HepG2 (cell line): ENCODE results near the gene GNMT. TPM values are rescaled to one million over a fixed set of nuclear protein-coding genes. Genes with fewer than 3 reads are reported as not detected.

ENCODE experiments used
- ATAC-seq: fragments of 200-7000 bp; cut with Tn5 transposase; 3 replicates; pipeline ENCODE4 v1.9.1; 2020; ENCODE audit warnings: mild to moderate bottlenecking, moderate library complexity
- BruUV-seq: library from RNA; stranded (reverse); fragments of 400-500 nt; replicated peaks from 2 replicates; lab custom pipeline; 2021; lab: Mats Ljungman, UMichigan
- CTCF ChIA-PET: fragments of 300-600 bp; formaldehyde crosslinking; extraction: SDS; loops from one replicate; lab custom pipeline; 2021; ENCODE audit warnings: low total read pairs, inconsistent platforms, low intra/inter-chr PET ratio; lab: Yijun Ruan, JAX
- POLR2A ChIA-PET: fragments of 350-600 bp; sonication (Branson Sonifier 250); formaldehyde crosslinking; loops from one replicate; lab custom pipeline; 2020; ENCODE audit warnings: antibody characterized with exemption, inconsistent platforms; lab: Yijun Ruan, JAX
- DNase-seq: peaks from one replicate; pipeline ENCODE4 v3.0.0-alpha.2; 2015; ENCODE audit warnings: low spot score
- FAIRE-seq: peaks from 3 replicates; lab custom pipeline; 2011; peaks lifted over from hg19 to GRCh38; lab: Jason Lieb, UNC
- H2AFZ ChIP-seq: one replicate; pipeline ENCODE4 v1.6.1; 2011; ENCODE audit warnings: low read length, inconsistent platforms
- H3K27ac ChIP-seq: fragments of 300-600 bp; 3 replicates; pipeline ENCODE4 v1.8.0; 2011; ENCODE audit warnings: mixed run types, mild to moderate bottlenecking, mixed read lengths, low read length, inconsistent platforms; ENCODE audit not compliant: insufficient read depth; ENCODE audit errors: extremely low read length
- H3K27me3 ChIP-seq, 2 experiments: fragments of 200-600 bp in 1 of 2; 2 replicates in 1 of 2; 3 replicates in 1 of 2; pipeline versions ENCODE4 v1.6.0 to v1.8.0; 2011; ENCODE audit warnings: low read length in 2 of 2, mild to moderate bottlenecking in 2 of 2, moderate library complexity in 2 of 2, inconsistent platforms in 1 of 2; ENCODE audit not compliant: insufficient read depth in 2 of 2, control insufficient read depth in 1 of 2
- H3K36me3 ChIP-seq, 2 experiments: fragments of 200-600 bp in 1 of 2; replicated peaks in 1 of 2; 2 replicates in 1 of 2; 3 replicates in 1 of 2; pipeline versions ENCODE4 v1.5.1 to v1.8.0; 2011; ENCODE audit warnings: low read length in 2 of 2, inconsistent platforms in 1 of 2; ENCODE audit not compliant: insufficient read depth in 2 of 2, control insufficient read depth in 1 of 2
- H3K4me1 ChIP-seq: 2 replicates; pipeline ENCODE4 v1.5.1; 2012; ENCODE audit warnings: low read length, inconsistent platforms; ENCODE audit not compliant: insufficient read depth
- H3K4me2 ChIP-seq: 2 replicates; pipeline ENCODE4 v1.6.0; 2011; ENCODE audit warnings: low read depth, low read length, inconsistent platforms
- H3K4me3 ChIP-seq, 3 experiments: fragments of 200-600 bp in 1 of 3; sonication (generic), shearing (Covaris generic) in 1 of 3; replicated peaks in 1 of 3; 2 replicates each; pipeline ENCODE4 v1.5.1; 2011 to 2016; ENCODE audit warnings: low read length in 3 of 3, inconsistent platforms in 2 of 3, low read depth in 2 of 3, mild to moderate bottlenecking in 2 of 3, control low read depth in 1 of 3, mixed read lengths in 1 of 3; ENCODE audit not compliant: insufficient read depth in 1 of 3
- H3K79me2 ChIP-seq: one replicate; pipeline ENCODE4 v1.6.1; 2011; ENCODE audit warnings: low read length, inconsistent platforms; ENCODE audit not compliant: insufficient read depth
- H3K9ac ChIP-seq: 2 replicates; pipeline ENCODE4 v1.6.0; 2011; ENCODE audit warnings: mild to moderate bottlenecking, low read depth, low read length, inconsistent platforms; ENCODE audit not compliant: insufficient read depth
- H3K9me3 ChIP-seq: 2 replicates; pipeline ENCODE4 v1.5.1; 2012; ENCODE audit warnings: mild to moderate bottlenecking, low read length
- H4K20me1 ChIP-seq: 2 replicates; pipeline ENCODE4 v1.6.0; 2011; ENCODE audit warnings: inconsistent platforms, mild to moderate bottlenecking, low read length, moderate library complexity; ENCODE audit not compliant: insufficient read depth
- ELF1 ChIP-seq: sonication (generic); formaldehyde crosslinking; IDR thresholded peaks from 2 replicates; pipeline ENCODE4 v1.4.0; 2020; ENCODE audit warnings: missing genetic modification reagents
- ELF3 ChIP-seq: IDR thresholded peaks from 2 replicates; pipeline ENCODE4 v1.6.1; 2016; ENCODE audit warnings: missing genetic modification reagents, missing compliant biosample characterization
- GATAD2A ChIP-seq: IDR thresholded peaks from 2 replicates; pipeline ENCODE4 v1.6.1; 2016
- HINFP ChIP-seq: sonication (generic); formaldehyde crosslinking; IDR thresholded peaks from 2 replicates; pipeline ENCODE4 v1.4.0; 2020; ENCODE audit warnings: low read depth, mild to moderate bottlenecking, missing genetic modification reagents
- MTF1 ChIP-seq: sonication (generic); formaldehyde crosslinking; IDR thresholded peaks from 2 replicates; pipeline ENCODE4 v1.5.0; 2020; ENCODE audit warnings: missing genetic modification reagents
- POGZ ChIP-seq: sonication (generic); formaldehyde crosslinking; IDR thresholded peaks from 2 replicates; pipeline ENCODE4 v1.4.0; 2020; ENCODE audit warnings: mild to moderate bottlenecking, missing genetic modification reagents
- POLR2A ChIP-seq, 2 experiments: IDR thresholded peaks; 2 replicates each; pipeline ENCODE4 v1.6.1; 2011; ENCODE audit warnings: low read depth in 2 of 2, low read length in 2 of 2, mild to moderate bottlenecking in 1 of 2, moderate library complexity in 1 of 2; ENCODE audit not compliant: insufficient read depth in 1 of 2
- RCOR2 ChIP-seq: IDR thresholded peaks from 2 replicates; pipeline ENCODE4 v1.6.1; 2016; ENCODE audit warnings: missing biosample characterization, missing genetic modification reagents
- ZBTB3 ChIP-seq: sonication (generic); formaldehyde crosslinking; IDR thresholded peaks from 2 replicates; pipeline ENCODE4 v1.4.0; 2020; ENCODE audit warnings: low read depth, mild to moderate bottlenecking, moderate library complexity, missing genetic modification reagents, borderline replicate concordance
- ZMYM2 ChIP-seq: sonication (generic); formaldehyde crosslinking; IDR thresholded peaks from 2 replicates; pipeline ENCODE4 v1.8.0; 2022; ENCODE audit warnings: mild to moderate bottlenecking, missing genetic modification reagents
- ZMYM3 ChIP-seq: sonication (generic); formaldehyde crosslinking; IDR thresholded peaks from 2 replicates; pipeline ENCODE4 v1.5.1; 2020; ENCODE audit warnings: mild to moderate bottlenecking, missing genetic modification reagents
- ZNF121 ChIP-seq: sonication (generic); formaldehyde crosslinking; IDR thresholded peaks from 2 replicates; pipeline ENCODE4 v1.5.0; 2020; ENCODE audit warnings: mild to moderate bottlenecking, missing genetic modification reagents
- ZNF235 ChIP-seq: sonication (generic); formaldehyde crosslinking; IDR thresholded peaks from 2 replicates; pipeline ENCODE4 v1.8.1; 2023; ENCODE audit warnings: mild to moderate bottlenecking, missing genetic modification reagents, borderline replicate concordance
- ZNF430 ChIP-seq: sonication (generic); formaldehyde crosslinking; IDR thresholded peaks from 2 replicates; pipeline ENCODE4 v1.9.0; 2021; ENCODE audit warnings: mild to moderate bottlenecking, missing genetic modification reagents
- ZNF510 ChIP-seq: sonication (generic); formaldehyde crosslinking; IDR thresholded peaks from 2 replicates; pipeline ENCODE4 v1.4.0; 2020; ENCODE audit warnings: low read depth, mild to moderate bottlenecking, missing genetic modification reagents
- ZNF512 ChIP-seq: sonication (generic); formaldehyde crosslinking; IDR thresholded peaks from 2 replicates; pipeline ENCODE4 v1.4.0; 2020; ENCODE audit warnings: mild to moderate bottlenecking, missing genetic modification reagents
- ZNF678 ChIP-seq: sonication (generic); formaldehyde crosslinking; IDR thresholded peaks from 2 replicates; pipeline ENCODE4 v1.4.0; 2020; ENCODE audit warnings: mild to moderate bottlenecking, missing genetic modification reagents
- ZNF7 ChIP-seq: IDR thresholded peaks from 2 replicates; pipeline ENCODE4 v1.6.1; 2016; ENCODE audit warnings: missing biosample characterization, missing genetic modification reagents
- ZNF761 ChIP-seq: sonication (generic); formaldehyde crosslinking; conservative IDR thresholded peaks from 2 replicates; pipeline ENCODE4 v1.4.0; 2020; ENCODE audit warnings: mild to moderate bottlenecking, missing genetic modification reagents
- ZNF775 ChIP-seq: sonication (generic); formaldehyde crosslinking; IDR thresholded peaks from 2 replicates; pipeline ENCODE4 v1.4.0; 2020; ENCODE audit warnings: missing genetic modification reagents, mild to moderate bottlenecking, moderate library complexity, borderline replicate concordance
- WGBS: methylation state at CpG from one replicate; pipeline ENCODE4 v1.1.6; 2017; ENCODE audit warnings: low lambda C conversion rate; 5-methylcytosine and 5-hydroxymethylcytosine counted together
- in situ Hi-C: cut with HindIII; loops from 2 replicates; pipeline ENCODE4 v1.10.0; 2017; ENCODE audit warnings: low pct_unique_long_range_greater_than_20kb; ENCODE audit not compliant: extremely low pct_ligation_motif_present
- intact Hi-C: fragments of 100-400 bp; cut with micrococcal nuclease; formaldehyde crosslinking; loops from one replicate; pipeline ENCODE4 v1.10.0; 2022; ENCODE audit not compliant: unreplicated experiment
- polyA plus RNA-seq, 8 experiments: library from polyadenylated mRNA; depleted of rRNA in 3 of 8; stranded (reverse) in 7 of 8; unstranded in 1 of 8; fragments of >200 nt; fragmentation: Illumina TruSeq in 4 of 8; extraction: Trizol in 4 of 8; gene quantifications; 2 replicates each; pipeline versions ENCODE4 v1.2.1 to v1.2.3, GENCODE V29; 2011 to 2016; ENCODE audit warnings: low read depth in 4 of 8, missing spikeins in 1 of 8, mixed read lengths in 1 of 8; ENCODE audit not compliant: insufficient read depth in 1 of 8
- total RNA-seq, 5 experiments: library from RNA; depleted of rRNA; stranded (reverse); fragments of >200 nt; fragmentation: Illumina TruSeq; extraction: Trizol; gene quantifications; 2 replicates each; pipeline ENCODE4 v1.2.3, GENCODE V29; 2016; ENCODE audit warnings: low read depth in 1 of 5
- TF ChIP-seq, protein P1 (sequence below): sonication (generic); formaldehyde crosslinking; IDR thresholded peaks from 2 replicates; pipeline ENCODE4 v1.5.0; 2020; ENCODE audit warnings: mild to moderate bottlenecking, missing genetic modification reagents

GNMT gene
- total and polyA plus RNA-seq, 2 of the 13 experiments (the other 11 are each of a cell fraction or from before 2014, with no cell fraction given), result 2.8 to 7.0 TPM

- in situ Hi-C loops (no loop called here), intact Hi-C loops (loop anchor here (1.0 to 5.0 kb wide), 2 partner anchors 52 to 59 kb away; partner anchors contain the start of genes KLHDC3 and MEA1)
- H3K36me3 ChIP-seq, result 0 out of 5 replicates have a peak, but pooled peaks cover 0 to 1% of the 10 kb centered on the region in 2 experiments
- 3% methylated on average over 13 of the region's 13 CpGs for WGBS
- H4K20me1 ChIP-seq, result no peaks in the 10 kb centered on the region
- H3K79me2 ChIP-seq, result no peaks in the 10 kb centered on the region
- CTCF ChIA-PET, result no interaction called here
- peak overlapping the region; percentile 58 to 81 (median 66) for H3K4me3 ChIP-seq
- peak; percentile 77 for FAIRE-seq
- no peak overlapping the region for H3K27ac ChIP-seq
- H3K9me3 ChIP-seq, result no peaks in the 10 kb centered on the region
- POLR2A ChIA-PET, result interaction anchor here (0.8 to 4.3 kb wide), 14 partner anchors 10 to 116 kb away, joined by 3 to 36 read pairs (median 6); partner anchors contain the start of genes CNPY3, CUL7, KLC4 and KLHDC3
- H2AFZ ChIP-seq, result peak overlapping the region; percentile 55
- H3K4me1 ChIP-seq, result peaks cover 18% of the 10 kb centered on the region
- peak overlapping the region; percentile 94 for H3K4me2 ChIP-seq
- BruUV-seq, result TSS peak; percentile 51
- no peak for DNase-seq
- H3K9ac ChIP-seq, result peak overlapping the region; percentile 26
- H3K27me3 ChIP-seq, result no peaks in the 10 kb centered on the region; a peak in 1 of 5 replicates
- no peak for ATAC-seq
- peak; percentile 55 for TF ChIP-seq RCOR2
- TF ChIP-seq, protein P1, sequence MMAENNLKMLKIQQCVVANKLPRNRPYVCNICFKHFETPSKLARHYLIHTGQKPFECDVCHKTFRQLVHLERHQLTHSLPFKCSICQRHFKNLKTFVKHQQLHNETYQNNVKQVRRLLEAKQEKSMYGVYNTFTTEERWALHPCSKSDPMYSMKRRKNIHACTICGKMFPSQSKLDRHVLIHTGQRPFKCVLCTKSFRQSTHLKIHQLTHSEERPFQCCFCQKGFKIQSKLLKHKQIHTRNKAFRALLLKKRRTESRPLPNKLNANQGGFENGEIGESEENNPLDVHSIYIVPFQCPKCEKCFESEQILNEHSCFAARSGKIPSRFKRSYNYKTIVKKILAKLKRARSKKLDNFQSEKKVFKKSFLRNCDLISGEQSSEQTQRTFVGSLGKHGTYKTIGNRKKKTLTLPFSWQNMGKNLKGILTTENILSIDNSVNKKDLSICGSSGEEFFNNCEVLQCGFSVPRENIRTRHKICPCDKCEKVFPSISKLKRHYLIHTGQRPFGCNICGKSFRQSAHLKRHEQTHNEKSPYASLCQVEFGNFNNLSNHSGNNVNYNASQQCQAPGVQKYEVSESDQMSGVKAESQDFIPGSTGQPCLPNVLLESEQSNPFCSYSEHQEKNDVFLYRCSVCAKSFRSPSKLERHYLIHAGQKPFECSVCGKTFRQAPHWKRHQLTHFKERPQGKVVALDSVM (CRISPR knock-in tag), result peak; percentile 38; the same call in 1 of the 2 replicates
- 0 out of 2 replicates have a peak, but pooled peaks have one; percentile 20 for TF ChIP-seq ZNF235 (CRISPR knock-in tag)
- peak; percentile 96 for TF ChIP-seq ZBTB3 (CRISPR knock-in tag)
- TF ChIP-seq ZNF512, result 0 out of 2 replicates have a peak, but pooled peaks have one; percentile 11
- TF ChIP-seq ZNF678, result 0 out of 2 replicates have a peak, but pooled peaks have one; percentile 37
- TF ChIP-seq ELF3 (CRISPR knock-in tag), result peak; percentile 42; the same call in 1 of the 2 replicates
- 0 out of 2 replicates have a peak, but pooled peaks have one; percentile 38 for TF ChIP-seq ELF1 (CRISPR knock-in tag)
- peak; percentile 26 for TF ChIP-seq ZNF430 (CRISPR knock-in tag)
- peak; percentile 11; the same call in 1 of the 2 replicates for TF ChIP-seq POGZ (CRISPR knock-in tag)
- TF ChIP-seq ZNF775 (CRISPR knock-in tag), result 0 out of 2 replicates have a peak, but pooled peaks have one; percentile 30
- TF ChIP-seq HINFP (CRISPR knock-in tag), result 0 out of 2 replicates have a peak, but pooled peaks have one; percentile 19
- TF ChIP-seq MTF1, result peak; percentile 85; the same call in 1 of the 2 replicates
- 0 out of 2 replicates have a peak, but pooled peaks have one; percentile 59 for TF ChIP-seq ZMYM3 (CRISPR knock-in tag)
- TF ChIP-seq POLR2A (IDR thresholded peaks at IDR 0.05; ENCODE audit: insufficient read depth in 1 of 2, low read depth in 2 of 2, low read length in 2 of 2), result no peak
- no peak for TF ChIP-seq GATAD2A (CRISPR knock-in tag)
- TF ChIP-seq ZNF761 (CRISPR knock-in tag), result 0 out of 2 replicates have a peak, but pooled peaks have one; percentile 56
- TF ChIP-seq ZNF121 (CRISPR knock-in tag), result peak; percentile 100
- TF ChIP-seq ZNF510, result no peak; the same call in 1 of the 2 replicates
- TF ChIP-seq ZNF7 (CRISPR knock-in tag), result no peak
- 0 out of 2 replicates have a peak, but pooled peaks have one; percentile 45 for TF ChIP-seq ZMYM2 (CRISPR knock-in tag)
Measured at GRCh38 chr6:42959917-42960242, 674 bp upstream of the GNMT start.
